ENCODE results near the gene TNFSF10.
A peak's percentile ranks its signal among the peaks of the same experiment; 100 is the strongest.

Gene TNFSF10

GRCh38 chr3:172464306-172464705 is 58.9 kb downstream of the TNFSF10 start:
- no peak overlapping the region for H3K4me3 ChIP-seq (replicated peaks in 1 of 2; ENCODE audit: low read depth in 2 of 2, low read length in 2 of 2)
- DNase-seq (ENCODE audit: low read depth in 2 of 2), result no peak
- TF ChIP-seq, protein P1, sequence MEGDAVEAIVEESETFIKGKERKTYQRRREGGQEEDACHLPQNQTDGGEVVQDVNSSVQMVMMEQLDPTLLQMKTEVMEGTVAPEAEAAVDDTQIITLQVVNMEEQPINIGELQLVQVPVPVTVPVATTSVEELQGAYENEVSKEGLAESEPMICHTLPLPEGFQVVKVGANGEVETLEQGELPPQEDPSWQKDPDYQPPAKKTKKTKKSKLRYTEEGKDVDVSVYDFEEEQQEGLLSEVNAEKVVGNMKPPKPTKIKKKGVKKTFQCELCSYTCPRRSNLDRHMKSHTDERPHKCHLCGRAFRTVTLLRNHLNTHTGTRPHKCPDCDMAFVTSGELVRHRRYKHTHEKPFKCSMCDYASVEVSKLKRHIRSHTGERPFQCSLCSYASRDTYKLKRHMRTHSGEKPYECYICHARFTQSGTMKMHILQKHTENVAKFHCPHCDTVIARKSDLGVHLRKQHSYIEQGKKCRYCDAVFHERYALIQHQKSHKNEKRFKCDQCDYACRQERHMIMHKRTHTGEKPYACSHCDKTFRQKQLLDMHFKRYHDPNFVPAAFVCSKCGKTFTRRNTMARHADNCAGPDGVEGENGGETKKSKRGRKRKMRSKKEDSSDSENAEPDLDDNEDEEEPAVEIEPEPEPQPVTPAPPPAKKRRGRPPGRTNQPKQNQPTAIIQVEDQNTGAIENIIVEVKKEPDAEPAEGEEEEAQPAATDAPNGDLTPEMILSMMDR (IDR thresholded peaks at IDR 0.05; ENCODE audit: low read depth, low read length), result no peak

DNA sequence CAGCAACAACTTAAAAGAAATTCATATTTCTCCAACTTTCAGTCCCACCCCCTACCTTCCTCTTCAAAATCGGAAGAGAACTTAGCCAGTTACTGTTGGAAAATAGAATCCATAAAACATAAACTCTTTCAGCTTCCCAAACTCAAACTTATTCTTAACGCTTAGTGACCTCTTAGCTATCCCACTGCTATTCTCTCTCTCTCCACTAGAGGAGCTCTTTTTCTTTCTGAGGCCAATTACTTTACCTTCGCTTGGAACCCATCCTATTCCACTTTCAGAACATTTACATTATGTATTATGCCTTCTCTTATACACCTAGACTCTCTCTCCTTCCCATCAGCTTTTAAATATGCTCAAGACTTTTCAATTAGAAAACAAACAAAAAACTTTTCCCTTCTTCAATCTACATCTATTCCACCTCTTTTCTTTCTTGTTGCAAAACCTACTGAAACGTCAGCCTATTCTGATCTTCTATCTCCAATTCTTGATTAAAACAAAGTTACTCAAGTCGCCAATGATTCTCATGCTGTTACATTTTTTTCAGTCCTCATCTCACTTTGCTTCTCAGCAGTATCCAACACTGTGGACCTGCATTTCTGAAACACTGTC is 61.6 kb downstream of the TNFSF10 start:
- TF ChIP-seq, protein P1 (IDR thresholded peaks at IDR 0.05; ENCODE audit: low read depth, low read length), result peak; percentile 89
- peak; percentile 46 to 59 for DNase-seq (ENCODE audit: low read depth in 2 of 2)
- H3K4me3 ChIP-seq (replicated peaks in 1 of 2; ENCODE audit: low read depth in 2 of 2, low read length in 2 of 2), result no peak overlapping the region

- TF ChIP-seq, protein P1 (IDR thresholded peaks at IDR 0.05; ENCODE audit: low read depth, low read length), result no peak
- no peak for DNase-seq (ENCODE audit: low read depth in 2 of 2)
- H3K4me3 ChIP-seq (replicated peaks in 1 of 2; ENCODE audit: low read depth in 2 of 2, low read length in 2 of 2), result no peak overlapping the region
These were observed 66.8 kb downstream of the TNFSF10 start for GRCh38 chr3:172456404-172456803.
